DOHH2 (cell line): ENCODE data around the gene OR6B2.

Experiments used
- EZH2phosphoT487 ChIP-seq: fragments of 200-600 bp; sonication (generic); IDR thresholded peaks from 2 replicates; pipeline ENCODE4 v1.6.1; 2017; ENCODE audit warnings: borderline replicate concordance, mild to moderate bottlenecking, antibody characterized with exemption, low read length, moderate library complexity, mixed read lengths
- TF ChIP-seq, protein P1 (sequence below): fragments of 200-600 bp; sonication (generic); IDR thresholded peaks from one replicate; pipeline ENCODE4 v1.5.1; 2014; ENCODE audit warnings: antibody characterized with exemption, mild to moderate bottlenecking, low read depth, low read length; ENCODE audit not compliant: poor library complexity, severe bottlenecking

DNA sequence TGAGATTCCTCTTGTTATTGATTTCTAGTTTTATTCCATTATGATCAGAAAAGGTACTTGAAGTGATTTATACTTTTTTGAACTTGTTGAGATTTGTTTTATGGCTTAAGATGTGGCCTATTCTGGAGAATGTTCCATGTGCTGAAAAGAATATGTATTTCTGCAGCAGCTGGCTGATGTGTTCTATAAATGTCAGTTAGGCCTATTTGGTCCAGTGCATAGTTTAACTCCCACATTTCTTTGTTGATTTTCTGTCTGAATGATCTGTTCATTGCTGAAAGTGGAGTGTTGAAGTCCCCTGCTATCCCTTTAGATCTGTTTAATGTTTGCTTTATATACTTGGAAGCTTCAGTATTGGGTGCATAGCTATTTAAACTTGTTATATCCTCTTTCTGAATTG is 7.1 kb upstream of the OR6B2 start:
- TF ChIP-seq, protein P1, sequence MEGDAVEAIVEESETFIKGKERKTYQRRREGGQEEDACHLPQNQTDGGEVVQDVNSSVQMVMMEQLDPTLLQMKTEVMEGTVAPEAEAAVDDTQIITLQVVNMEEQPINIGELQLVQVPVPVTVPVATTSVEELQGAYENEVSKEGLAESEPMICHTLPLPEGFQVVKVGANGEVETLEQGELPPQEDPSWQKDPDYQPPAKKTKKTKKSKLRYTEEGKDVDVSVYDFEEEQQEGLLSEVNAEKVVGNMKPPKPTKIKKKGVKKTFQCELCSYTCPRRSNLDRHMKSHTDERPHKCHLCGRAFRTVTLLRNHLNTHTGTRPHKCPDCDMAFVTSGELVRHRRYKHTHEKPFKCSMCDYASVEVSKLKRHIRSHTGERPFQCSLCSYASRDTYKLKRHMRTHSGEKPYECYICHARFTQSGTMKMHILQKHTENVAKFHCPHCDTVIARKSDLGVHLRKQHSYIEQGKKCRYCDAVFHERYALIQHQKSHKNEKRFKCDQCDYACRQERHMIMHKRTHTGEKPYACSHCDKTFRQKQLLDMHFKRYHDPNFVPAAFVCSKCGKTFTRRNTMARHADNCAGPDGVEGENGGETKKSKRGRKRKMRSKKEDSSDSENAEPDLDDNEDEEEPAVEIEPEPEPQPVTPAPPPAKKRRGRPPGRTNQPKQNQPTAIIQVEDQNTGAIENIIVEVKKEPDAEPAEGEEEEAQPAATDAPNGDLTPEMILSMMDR: no peak
- TF ChIP-seq EZH2phosphoT487: no peak
